Vagina (tissue), 2 donors: ENCODE data around the gene ATP2C2.

Experiments used
- CTCF ChIP-seq, 3 experiments: fragments of 450-650 bp in 2 of 3; fragments of 200-600 bp in 1 of 3; sonication (generic) in 1 of 3; IDR thresholded peaks; one replicate each; pipeline ENCODE4 v1.5.1; 2017 to 2019; ENCODE audit warnings: antibody characterized with exemption in 3 of 3, mild to moderate bottlenecking in 2 of 3, moderate library complexity in 2 of 3
- POLR2A ChIP-seq, 2 donors: fragments of 450-650 bp; IDR thresholded peaks; one replicate each; pipeline ENCODE4 v1.6.1; 2017; ENCODE audit warnings: antibody characterized with exemption in 2 of 2, mild to moderate bottlenecking in 2 of 2, moderate library complexity in 2 of 2

- TF ChIP-seq CTCF (IDR thresholded peaks at IDR 0.05) (no peak), POLR2A (IDR thresholded peaks at IDR 0.05) (no peak)
These were observed 86.7 kb downstream of the ATP2C2 start for GRCh38 chr16:84455031-84455430.
